PC-3 (cell line): ENCODE data around the gene ECE1. TPM values are rescaled to one million over a fixed set of nuclear protein-coding genes. Genes with fewer than 3 reads are reported as not detected.

Source experiments
- ATAC-seq: fragments of 200-7000 bp; cut with Tn5 transposase; 2 replicates; pipeline ENCODE4 v1.9.1; 2020; ENCODE audit warnings: mild to moderate bottlenecking, moderate library complexity
- BruUV-seq: library from RNA; stranded (reverse); fragments of 400-500 nt; replicated peaks from 2 replicates; lab custom pipeline; 2021; lab: Mats Ljungman, UMichigan
- CTCF ChIA-PET: fragments of 300-600 bp; sonication (Branson Sonifier 250); formaldehyde crosslinking; loops from one replicate; lab custom pipeline; 2022; ENCODE audit warnings: antibody characterized with exemption; lab: Charles Lee
- POLR2A ChIA-PET: fragments of 300-600 bp; sonication (Branson Sonifier 250); formaldehyde crosslinking; loops from one replicate; lab custom pipeline; 2022; ENCODE audit warnings: antibody characterized with exemption; ENCODE audit not compliant: unreplicated experiment; lab: Charles Lee
- DNase-seq: peaks from one replicate; pipeline ENCODE4 v3.0.0-alpha.2; 2015
- H2AFZ ChIP-seq: fragments of 300-600 bp; sonication (generic); 2 replicates; pipeline ENCODE4 v1.6.0; 2016; ENCODE audit warnings: antibody characterized with exemption, low read length
- H3F3A ChIP-seq: fragments of 300-600 bp; sonication (generic); one replicate; pipeline ENCODE4 v1.6.0; 2017; ENCODE audit warnings: antibody characterized with exemption, low read length, control low read depth, mild to moderate bottlenecking; ENCODE audit not compliant: unreplicated experiment
- H3K27ac ChIP-seq: fragments of 300-600 bp; sonication (generic); 2 replicates; pipeline ENCODE4 v1.5.1; 2016; ENCODE audit warnings: mild to moderate bottlenecking, low read length
- H3K27me3 ChIP-seq: fragments of 300-600 bp; sonication (generic); 2 replicates; pipeline ENCODE4 v1.6.1; 2016; ENCODE audit warnings: low read length, mixed read lengths
- H3K36me3 ChIP-seq: fragments of 300-600 bp; sonication (generic); 2 replicates; pipeline ENCODE4 v1.6.1; 2016; ENCODE audit warnings: low read depth, mixed run types, low read length, mixed read lengths
- H3K4me1 ChIP-seq: fragments of 300-600 bp; sonication (generic); 2 replicates; pipeline ENCODE4 v1.5.1; 2016; ENCODE audit warnings: low read length; ENCODE audit not compliant: insufficient read depth
- H3K4me2 ChIP-seq: fragments of 300-600 bp; sonication (generic); 2 replicates; pipeline ENCODE4 v1.6.0; 2016; ENCODE audit warnings: low read length
- H3K4me3 ChIP-seq: fragments of 300-600 bp; sonication (generic); 2 replicates; pipeline ENCODE4 v1.5.1; 2016; ENCODE audit warnings: mild to moderate bottlenecking, low read length, mixed read lengths
- H3K79me2 ChIP-seq: fragments of 300-600 bp; sonication (generic); 2 replicates; pipeline ENCODE4 v1.6.1; 2017; ENCODE audit warnings: low read length, mixed read lengths
- H3K9ac ChIP-seq: fragments of 300-600 bp; sonication (generic); 2 replicates; pipeline ENCODE4 v1.6.0; 2016; ENCODE audit warnings: mild to moderate bottlenecking, low read length
- H3K9me2 ChIP-seq: fragments of 300-600 bp; sonication (generic); replicated peaks from 2 replicates; pipeline ENCODE4 v1.6.1; 2016; ENCODE audit warnings: mixed run types, low read length, mixed read lengths
- H3K9me3 ChIP-seq: fragments of 300-600 bp; sonication (generic); 2 replicates; pipeline ENCODE4 v1.6.1; 2016; ENCODE audit warnings: low read length, mixed read lengths
- H4K20me1 ChIP-seq: fragments of 300-600 bp; sonication (generic); 2 replicates; pipeline ENCODE4 v1.6.1; 2016; ENCODE audit warnings: low read length, mixed read lengths
- CTCF ChIP-seq: fragments of 300-600 bp; sonication (generic); conservative IDR thresholded peaks from 2 replicates; pipeline ENCODE4 v1.5.1; 2017; ENCODE audit warnings: antibody characterized with exemption, low read depth, mild to moderate bottlenecking, low read length
- EZH2 ChIP-seq: fragments of 300-600 bp; sonication (generic); IDR thresholded peaks from one replicate; pipeline ENCODE4 v1.6.1; 2017; ENCODE audit warnings: antibody characterized with exemption, mild to moderate bottlenecking, low read length; ENCODE audit not compliant: unreplicated experiment
- EZH2phosphoT487 ChIP-seq: fragments of 300-600 bp; sonication (generic); IDR thresholded peaks from 2 replicates; pipeline ENCODE4 v1.6.1; 2018; ENCODE audit warnings: mild to moderate bottlenecking, antibody characterized with exemption, low read length, borderline replicate concordance
- intact Hi-C: fragments of 100-400 bp; cut with micrococcal nuclease; formaldehyde crosslinking; loops from 2 replicates; pipeline ENCODE4 v1.9.0; 2023
- total RNA-seq: library from RNA; depleted of rRNA; stranded (reverse); fragments of >200 nt; gene quantifications from 2 replicates; pipeline ENCODE4 v1.2.3, GENCODE V29; 2014

The ECE1 gene
- total RNA-seq, 1 experiment from 2014 or later = 86.8 TPM

- no TSS peak for BruUV-seq
- 0 out of 2 replicates have a peak, but pooled peaks cover 20% of the 10 kb centered on the region for H3K79me2 ChIP-seq
These were observed 22.2 kb upstream of the ECE1 start for GRCh38 chr1:21312407-21312992.

GRCh38 chr1:21311016-21311415, 20.8 kb upstream of the ECE1 start:
- Histone ChIP-seq H3K4me3 (no peak overlapping the region), H3K9me2 (no peaks in the 10 kb centered on the region), H3K9ac (no peak overlapping the region), H3K27ac (no peak overlapping the region), H3K79me2 (0 out of 2 replicates have a peak, but pooled peaks cover 12% of the 10 kb centered on the region), H3F3A (no peaks in the 10 kb centered on the region), H3K4me1 (no peaks in the 10 kb centered on the region), H2AFZ (no peak overlapping the region), H4K20me1 (no peaks in the 10 kb centered on the region), H3K36me3 (no peaks in the 10 kb centered on the region), H3K4me2 (no peak overlapping the region), H3K27me3 (no peaks in the 10 kb centered on the region), H3K9me3 (no peaks in the 10 kb centered on the region)
- intact Hi-C loops = no loop called here
- no peak for TF ChIP-seq EZH2
- no peak for TF ChIP-seq EZH2phosphoT487
- TF ChIP-seq CTCF = no peak
- ATAC-seq (no peak), DNase-seq (no peak)
- ChIA-PET CTCF (no interaction called here), POLR2A (interaction anchor here (0.7 kb wide), 1 partner anchor 13 kb away, joined by 4 read pairs; no protein-coding TSS in a partner anchor)
- no TSS peak for BruUV-seq

More at GRCh38 chr1:21312407-21312992, 22.2 kb upstream of the ECE1 start:
- Histone ChIP-seq H3K27ac (no peak overlapping the region), H2AFZ (no peak overlapping the region), H3K4me3 (no peak overlapping the region), H4K20me1 (no peaks in the 10 kb centered on the region), H3K27me3 (no peaks in the 10 kb centered on the region), H3K9ac (no peak overlapping the region), H3K4me2 (no peak overlapping the region), H3F3A (no peaks in the 10 kb centered on the region), H3K36me3 (no peaks in the 10 kb centered on the region), H3K9me3 (no peaks in the 10 kb centered on the region), H3K9me2 (no peaks in the 10 kb centered on the region), H3K4me1 (no peaks in the 10 kb centered on the region)
- no peak for TF ChIP-seq EZH2phosphoT487
- TF ChIP-seq EZH2 = no peak
- TF ChIP-seq CTCF = no peak
- CTCF ChIA-PET = no interaction called here
- DNase-seq = no peak
- intact Hi-C loops = no loop called here
- POLR2A ChIA-PET = no interaction called here
- no peak for ATAC-seq
